GM21737 (cell line): ENCODE data around the gene TAS2R39.
"Not testable (repeated sequence)": the region's sequence is repeated elsewhere in the genome, so short reads cannot be mapped to it uniquely, and the experiment has no call there.

Experiments
- ATAC-seq: cut with Tn5 transposase; IDR thresholded peaks from one replicate; pipeline ENCODE4 v1.9.1; 2021; ENCODE audit warnings: mild to moderate bottlenecking, moderate library complexity; ENCODE audit not compliant: unreplicated experiment

The TAS2R39 gene

DNA sequence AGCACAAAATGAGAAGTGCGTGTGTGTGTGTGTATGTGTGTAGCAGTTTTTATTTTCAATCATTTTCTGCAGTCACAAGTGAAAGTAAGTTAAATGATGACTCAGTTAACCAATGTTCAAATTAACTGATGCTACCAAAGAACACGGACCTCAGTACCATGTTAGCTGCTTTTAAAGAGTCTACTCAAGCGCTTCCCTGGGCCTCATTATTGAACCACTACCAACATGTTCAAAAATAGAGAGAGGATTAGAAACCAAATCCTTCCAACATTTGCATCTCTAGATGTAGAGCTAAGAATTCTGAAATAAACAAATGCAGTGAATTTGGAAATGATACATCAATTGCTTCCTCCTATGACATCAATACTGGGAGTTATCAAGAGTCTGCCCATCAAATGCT, at the start of gene TAS2R39:
TSS of gene TAS2R39 (plus strand) at position 396 of the 400 bp plus-strand sequence. CDS start at position 396, 0 bp downstream.
- ATAC-seq = no peak

DNA sequence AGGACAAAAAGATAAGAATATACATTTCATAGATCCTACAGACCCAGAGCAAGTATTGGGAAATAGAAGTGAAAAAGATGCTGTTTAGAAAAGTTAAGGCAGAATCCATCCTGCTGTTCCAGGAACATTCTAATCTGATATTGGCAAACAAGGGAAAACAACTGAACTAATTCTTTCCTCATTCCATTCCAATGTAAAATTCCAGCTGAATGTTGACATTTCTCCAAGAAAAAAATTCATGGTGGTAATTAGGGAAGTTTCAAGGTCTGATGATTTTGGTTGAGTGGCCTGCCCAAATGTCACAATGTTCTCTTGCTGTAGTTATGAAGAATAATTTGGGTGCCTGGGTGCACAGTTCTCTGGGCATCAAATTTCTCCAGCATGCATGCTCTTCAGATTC, 36.1 kb upstream of the TAS2R39 start:
- ATAC-seq = no peak

DNA sequence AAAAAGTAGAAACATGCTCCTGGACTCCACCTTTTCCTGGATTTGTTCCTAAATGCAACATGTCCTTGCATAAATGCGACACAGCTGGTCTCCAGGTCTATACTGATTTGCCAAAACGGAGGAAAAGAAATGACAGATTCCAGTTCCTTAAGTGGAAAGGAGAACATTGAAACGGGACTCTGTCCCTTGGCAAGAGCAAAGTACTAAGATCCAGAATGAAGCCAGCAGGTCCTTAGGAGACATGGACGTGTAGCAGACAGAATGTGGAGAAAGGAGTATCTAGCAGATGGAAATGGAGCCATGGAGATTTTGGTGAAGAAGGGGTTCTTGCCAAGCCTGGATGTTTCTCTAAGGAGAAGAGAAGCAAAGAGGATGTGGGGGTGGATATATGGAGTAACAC, 35.2 kb upstream of the TAS2R39 start:
- ATAC-seq = no peak

DNA sequence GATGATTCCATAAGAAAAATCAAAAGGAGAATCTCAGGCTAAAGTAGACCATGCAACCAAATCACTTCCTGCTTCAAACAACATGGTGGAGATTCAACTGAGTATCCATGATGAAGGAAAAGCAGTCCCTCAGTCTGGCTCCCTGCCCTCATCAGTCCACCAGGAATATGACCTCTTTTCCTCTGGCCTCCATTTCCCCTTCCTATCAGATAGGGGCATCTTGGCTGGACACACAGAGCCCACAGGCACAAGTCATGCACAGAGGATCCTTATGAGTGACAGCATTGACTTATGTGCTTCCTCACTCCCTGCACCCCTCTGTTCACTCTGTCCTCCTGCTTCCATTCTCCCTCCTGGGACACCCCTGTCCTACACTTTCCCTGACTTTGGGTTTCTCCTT, 34.6 kb upstream of the TAS2R39 start:
- ATAC-seq = no peak

DNA sequence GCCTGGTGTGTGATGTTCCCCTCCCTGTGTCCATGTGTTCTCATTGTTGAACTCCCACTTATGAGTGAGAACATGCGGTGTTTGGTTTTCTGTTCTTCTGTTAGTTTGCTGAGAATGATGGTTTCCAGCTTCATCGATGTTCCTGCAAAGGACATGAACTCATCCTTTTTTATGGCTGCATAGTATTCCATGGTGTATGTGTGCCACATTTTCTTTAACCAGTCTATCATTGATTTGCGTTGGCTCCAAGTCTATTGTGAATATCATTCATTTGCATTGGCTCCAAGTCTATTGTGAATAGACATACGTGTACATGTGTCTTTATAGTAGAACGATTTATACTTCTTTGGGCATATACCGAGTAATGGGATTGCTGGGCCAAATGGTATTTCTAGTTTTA, 32.5 kb upstream of the TAS2R39 start:
- ATAC-seq = not testable (repeated sequence)

DNA sequence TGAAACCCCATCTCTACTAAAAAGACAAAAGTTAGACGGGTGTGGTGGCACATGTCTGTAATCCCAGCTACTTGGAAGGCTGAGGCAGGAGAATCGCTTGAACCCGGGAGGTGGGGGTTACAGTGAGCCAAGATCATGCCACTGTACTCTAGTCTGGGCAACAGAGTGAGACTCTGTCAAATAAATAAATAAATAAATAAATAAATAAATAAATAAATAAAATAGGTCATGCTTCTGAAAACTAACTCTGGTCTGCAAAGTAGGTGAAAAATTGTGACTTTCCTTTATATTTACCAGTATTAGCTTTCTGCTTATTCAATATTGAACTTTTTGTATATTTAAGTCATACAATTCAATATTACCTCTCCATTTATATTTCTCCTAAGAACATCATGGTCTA, 24.6 kb upstream of the TAS2R39 start:
- not testable (repeated sequence) for ATAC-seq

DNA sequence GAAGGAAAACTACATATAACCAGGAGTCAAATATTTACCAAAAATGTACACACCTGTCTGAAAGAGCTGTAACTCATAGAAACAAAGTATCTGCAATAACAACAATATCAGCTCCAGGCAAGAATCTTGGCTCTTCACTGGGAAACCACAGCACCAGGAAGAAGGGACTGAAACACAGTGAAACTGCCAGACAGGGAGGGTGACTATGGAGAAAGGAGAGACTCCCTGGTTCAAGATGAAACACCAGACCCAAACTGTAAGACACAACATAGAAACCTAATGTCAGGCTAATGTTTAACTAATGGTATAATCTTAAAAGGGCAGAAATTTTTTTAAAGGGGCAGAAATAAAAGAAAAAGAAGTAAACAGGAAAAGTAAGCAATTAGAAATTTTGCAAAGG, 11.5 kb upstream of the TAS2R39 start:
- no peak for ATAC-seq

DNA sequence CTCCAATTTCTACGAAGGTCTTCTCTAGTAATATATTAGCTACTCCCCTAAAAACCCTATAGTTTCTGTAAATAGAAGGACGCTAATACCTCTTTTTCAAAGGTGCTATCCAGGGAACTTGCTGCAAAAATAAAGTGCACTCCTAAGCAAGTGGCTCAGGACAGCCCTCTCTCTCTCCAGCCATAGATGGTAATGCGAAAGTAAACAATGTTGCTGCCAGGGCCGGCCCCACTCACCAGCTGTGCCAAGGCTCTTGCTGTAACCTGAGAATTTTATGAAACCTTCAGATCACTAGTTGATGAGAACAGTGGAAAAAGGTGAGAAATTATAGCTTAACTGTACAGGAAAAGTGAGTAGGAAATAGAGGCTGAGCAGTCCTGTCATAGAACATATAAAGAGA, 10.9 kb upstream of the TAS2R39 start:
- ATAC-seq = no peak

DNA sequence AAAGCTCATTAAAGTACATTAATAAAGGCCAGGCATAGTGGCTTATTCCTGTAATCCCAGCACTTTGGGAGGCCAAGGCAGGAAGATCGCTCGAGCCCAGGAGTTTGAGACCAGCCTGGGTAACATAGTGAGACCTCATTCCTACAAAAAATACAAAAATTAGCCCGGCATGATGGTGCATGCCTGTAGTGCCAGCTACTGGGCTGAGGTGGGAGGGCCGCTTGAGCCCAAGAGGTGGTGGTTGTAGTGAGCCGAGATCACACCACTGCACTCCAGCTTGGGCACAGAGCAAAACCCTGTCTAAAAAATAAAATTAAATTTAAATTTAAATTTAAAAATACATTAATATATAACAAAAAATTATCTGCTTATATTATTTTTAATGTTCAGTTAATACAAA, 7.1 kb upstream of the TAS2R39 start:
- ATAC-seq = no peak

DNA sequence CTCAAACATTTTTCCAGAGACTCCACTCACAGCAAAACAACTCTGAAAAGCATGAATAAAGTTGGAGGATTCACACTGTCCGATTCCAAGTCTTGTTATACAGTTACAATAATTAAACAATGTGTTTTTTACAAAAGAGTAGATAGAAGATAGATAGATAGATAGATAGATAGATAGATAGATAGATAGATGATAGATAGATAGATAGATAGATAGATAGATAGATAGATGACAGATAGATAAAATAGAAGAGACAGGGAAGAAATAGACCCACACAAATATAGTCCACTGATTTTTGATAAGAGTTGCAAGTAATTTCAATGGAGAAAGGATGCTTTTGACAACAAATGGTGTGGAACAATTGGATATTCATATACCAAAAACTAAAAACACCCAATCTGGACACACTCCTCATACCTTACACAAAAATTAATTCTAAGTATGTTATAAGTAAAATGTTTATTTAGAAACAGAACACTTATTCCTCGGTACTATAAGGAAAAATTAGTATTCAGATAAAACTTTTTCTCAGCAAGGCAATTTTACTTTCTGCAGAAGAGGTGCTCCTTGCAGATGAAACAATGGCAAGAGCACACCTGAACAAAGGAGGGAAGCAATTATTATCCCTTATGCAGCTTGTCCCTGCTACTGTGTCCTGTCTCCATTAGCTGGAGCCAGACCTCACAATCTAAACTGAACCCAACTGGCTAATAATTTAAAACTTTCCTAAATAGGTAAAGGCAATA, 5.7 kb upstream of the TAS2R39 start:
- ATAC-seq = no peak

DNA sequence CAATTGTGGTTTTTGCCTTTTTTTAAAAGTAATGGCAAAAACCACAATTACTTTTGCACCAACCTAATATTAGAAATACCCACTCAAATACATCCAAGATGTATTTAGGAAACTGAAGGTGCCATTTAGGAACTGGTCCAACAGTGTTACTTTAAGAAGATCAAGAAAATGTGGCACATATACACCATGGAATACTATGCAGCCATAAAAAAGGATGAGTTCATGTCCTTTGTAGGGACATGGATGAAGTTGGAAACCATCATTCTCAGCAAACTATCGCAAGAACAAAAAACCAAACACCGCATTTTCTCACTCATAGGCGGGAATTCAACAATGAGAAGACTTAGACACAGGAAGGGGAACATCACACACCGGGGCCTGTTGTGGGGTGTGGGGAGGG, 2.4 kb upstream of the TAS2R39 start:
- ATAC-seq = not testable (repeated sequence)

DNA sequence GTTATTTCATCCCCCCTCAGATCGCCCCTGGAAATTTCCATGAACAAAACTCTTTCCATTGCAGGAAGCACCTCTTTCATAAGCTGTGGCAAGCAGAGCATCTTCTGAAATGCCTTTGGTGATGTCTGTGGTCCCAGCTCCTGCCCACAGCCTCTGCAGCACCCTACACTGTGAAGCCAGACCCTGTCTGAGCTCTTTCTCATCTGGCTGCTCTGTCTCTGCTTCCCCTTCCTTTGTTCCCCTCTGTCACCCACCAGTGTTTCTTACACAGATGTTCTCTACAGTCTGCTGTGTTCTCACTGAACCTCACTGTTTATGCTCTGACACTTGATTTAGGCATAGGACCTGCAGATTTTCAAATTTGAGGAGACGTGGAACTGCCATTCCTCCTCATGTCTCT, 1.9 kb upstream of the TAS2R39 start:
- ATAC-seq = no peak

DNA sequence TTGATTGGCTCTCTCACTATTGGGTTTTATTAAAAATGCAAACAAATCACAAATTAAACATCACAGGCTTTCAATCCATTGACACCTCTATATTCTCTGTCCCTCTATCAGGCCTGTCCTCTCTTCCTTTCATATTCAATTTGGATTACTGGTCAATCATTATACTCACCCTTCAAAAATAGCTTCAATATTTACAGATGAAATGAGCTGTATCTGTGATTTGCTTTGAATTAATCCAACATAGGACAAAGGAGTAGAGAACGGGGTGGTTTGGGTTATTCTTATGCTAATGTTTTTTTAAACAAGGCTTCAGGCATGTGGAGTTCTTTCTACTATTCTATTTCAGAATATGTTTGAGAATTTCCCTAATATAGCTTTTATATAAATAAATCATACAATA, 2.3 kb downstream of the TAS2R39 start:
- ATAC-seq = no peak

DNA sequence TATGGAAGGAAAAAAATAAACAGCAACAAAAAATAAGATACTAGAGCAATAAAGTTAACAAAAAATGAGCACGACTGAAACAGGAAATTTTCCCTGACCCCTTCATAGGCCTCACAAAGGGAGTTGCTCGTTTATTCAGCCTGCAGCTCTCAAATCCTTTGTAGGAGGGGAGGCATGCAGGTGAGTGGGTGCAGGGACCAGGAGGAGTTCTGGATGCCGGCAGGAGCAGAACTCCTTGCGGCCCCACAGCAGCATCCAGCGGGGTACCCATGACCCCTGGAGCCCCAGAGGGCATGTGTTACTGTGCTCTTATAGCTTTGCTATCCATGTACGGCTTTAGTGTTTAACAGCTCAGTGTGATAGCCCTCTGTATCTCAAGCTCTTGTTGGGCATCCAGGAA, 5.8 kb downstream of the TAS2R39 start:
- ATAC-seq = no peak

DNA sequence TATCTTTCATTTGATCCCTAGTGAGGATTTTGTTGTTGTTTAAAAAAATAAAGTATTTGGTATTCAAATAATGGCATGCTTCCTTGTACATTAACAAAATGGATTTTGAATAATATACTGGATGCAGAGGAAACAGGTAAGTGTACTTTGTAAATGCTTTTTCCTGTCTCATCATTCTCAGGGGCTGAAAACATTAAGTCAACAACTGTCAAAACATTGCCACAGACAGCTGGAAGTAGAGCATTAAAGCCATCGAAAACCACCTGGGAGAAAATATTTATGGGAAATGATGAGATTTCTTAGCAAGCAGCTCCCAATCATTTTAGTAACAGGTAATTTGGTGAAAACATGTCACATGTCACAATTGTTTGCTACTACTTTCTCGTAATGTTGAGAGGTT, 10.7 kb downstream of the TAS2R39 start:
- ATAC-seq = no peak

DNA sequence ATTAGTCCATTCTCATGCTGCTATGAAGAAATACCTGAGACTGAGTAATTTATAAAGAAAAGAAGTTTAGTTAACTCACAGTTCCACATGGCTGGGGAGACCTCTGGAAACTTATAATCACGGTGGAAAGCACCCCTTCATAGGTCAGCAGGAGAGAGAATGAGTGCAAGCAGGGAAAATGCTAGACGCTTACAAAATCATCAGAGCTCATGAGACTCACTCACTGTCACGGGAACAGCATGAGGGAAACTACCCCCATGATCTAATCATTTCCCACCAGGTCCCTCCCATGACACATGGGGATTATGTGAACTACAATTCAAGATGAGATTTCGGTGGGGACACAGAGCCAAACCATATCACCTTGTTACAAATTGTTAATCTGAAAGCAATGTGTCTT, 15.8 kb downstream of the TAS2R39 start:
- peak; percentile 62 for ATAC-seq

DNA sequence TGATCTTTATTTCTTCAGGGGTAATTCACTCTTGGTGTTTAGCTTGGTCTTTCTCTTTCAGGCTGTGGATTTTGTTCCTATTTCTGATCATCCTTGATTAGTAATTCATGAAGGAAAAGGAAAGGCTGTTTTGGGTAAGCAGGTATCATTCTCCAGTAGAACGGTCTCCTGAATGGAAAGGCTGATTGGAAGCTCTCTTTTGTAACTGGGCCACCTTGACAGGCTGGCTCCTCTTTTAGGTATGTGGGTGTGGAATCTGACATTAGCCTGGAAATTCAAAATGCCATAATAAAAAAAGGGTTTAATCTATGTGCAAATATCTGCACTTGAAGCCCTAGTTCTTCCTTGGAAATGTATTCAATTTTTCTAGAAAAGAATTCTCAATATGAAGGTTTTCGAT, 18.9 kb downstream of the TAS2R39 start:
- no peak for ATAC-seq

DNA sequence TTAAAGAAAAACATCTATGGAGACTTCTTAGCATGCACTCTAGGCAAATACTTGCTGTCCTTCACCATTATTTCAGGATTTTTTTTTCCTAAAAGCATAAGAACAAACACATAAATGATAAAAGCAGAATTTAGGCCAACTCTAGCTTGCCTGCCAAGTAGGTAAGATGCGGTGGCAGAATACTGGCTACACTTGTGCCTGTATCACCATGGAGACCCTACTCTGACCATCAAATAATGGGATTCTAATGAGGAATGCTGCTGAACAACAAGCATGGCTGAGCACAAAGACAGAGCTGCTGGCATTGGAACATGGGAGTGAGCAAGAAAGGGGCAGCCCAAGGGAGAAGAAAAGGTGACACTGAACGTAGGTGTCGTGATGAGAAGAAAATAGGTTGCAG, 20.2 kb downstream of the TAS2R39 start:
- no peak for ATAC-seq

DNA sequence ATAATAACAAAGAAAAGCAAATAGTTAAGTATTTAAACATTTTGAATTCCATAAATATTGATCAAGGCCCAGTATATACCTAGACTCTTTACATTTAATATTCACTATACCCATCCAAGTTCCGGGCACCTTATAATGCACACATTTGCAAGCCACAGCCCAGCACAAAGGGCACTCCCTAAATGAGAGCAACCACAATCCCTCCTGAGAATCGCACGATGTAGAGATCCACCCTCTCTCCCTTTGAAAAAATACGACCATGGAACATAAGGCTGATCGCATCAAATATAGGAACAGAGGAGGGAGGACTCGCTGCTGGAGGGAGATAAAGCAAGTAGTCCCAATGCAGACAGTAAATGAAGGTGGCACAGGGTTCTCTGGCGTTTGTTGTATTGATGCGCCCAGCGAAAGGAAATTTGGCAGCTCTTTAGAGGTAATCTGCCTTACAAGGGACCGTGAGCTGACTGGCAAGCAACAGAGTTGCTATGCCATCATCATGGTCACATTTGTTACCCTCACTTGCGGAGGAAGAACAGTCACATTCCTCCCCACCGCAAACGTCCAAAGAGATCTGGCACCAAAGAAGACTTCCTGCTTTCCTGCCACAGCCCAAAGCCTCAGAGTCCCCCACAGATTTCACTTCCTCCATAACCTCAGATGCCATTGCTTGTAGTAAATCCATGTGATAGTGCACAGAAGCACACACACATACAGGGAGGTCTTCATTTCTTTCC, 22.5 kb downstream of the TAS2R39 start:
- peak; percentile 86 for ATAC-seq

DNA sequence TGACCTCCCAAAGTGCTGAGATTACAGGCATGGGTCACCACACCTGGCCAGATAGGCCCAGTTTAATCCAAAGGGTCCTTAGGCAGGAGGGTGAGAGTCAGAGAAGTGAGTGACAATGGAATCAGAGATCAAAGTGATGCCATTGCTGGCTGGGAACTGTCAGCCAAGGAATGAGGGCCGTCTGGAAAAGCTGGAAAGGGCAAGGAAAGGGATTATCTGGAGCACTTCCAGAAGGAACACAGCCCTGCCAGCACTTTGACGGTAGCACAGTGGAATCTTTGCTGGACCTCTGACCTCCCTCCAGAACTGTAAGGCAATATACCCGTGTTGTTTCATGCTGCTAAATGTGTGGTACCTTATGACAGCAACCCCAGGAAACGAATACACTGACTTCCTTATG, 27.3 kb downstream of the TAS2R39 start:
- ATAC-seq = no peak

DNA sequence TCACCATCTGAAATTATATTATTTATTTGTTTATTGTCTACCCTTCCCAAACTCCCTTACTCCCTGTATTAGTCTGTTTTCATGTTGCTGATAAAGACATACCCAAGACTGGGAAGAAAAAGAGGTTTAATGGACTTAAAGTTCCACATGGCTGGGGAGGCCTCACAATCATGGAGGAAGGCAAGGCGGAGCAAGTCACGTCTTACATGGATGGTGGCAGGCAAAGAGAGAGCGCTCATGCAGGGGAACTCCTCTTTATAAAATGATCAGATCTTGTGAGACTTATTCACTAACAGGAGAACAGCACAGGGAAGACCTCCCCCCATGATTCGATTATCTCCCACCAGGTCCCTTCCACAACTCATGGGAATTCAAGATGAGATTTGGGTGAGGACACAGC, 30.3 kb downstream of the TAS2R39 start:
- not testable (repeated sequence) for ATAC-seq
